Prostate gland (tissue), 2 donors: ENCODE measurements around the gene DUSP28.

Source experiments
- POLR2A ChIP-seq: fragments of 450-650 bp; IDR thresholded peaks from one replicate; pipeline ENCODE4 v1.6.1; 2016; ENCODE audit warnings: antibody characterized with exemption, mild to moderate bottlenecking
- POLR2AphosphoS5 ChIP-seq: sonication (generic); formaldehyde crosslinking; IDR thresholded peaks from one replicate; pipeline ENCODE4 v1.6.1; 2017; ENCODE audit warnings: antibody characterized with exemption
- TF ChIP-seq, protein P1 (sequence below), 4 experiments: fragments of 200-600 bp in 2 of 4; fragments of 450-650 bp in 2 of 4; sonication (generic) in 2 of 4; IDR thresholded peaks; 1 replicate in 3 of 4; 2 replicates in 1 of 4; pipeline ENCODE4 v1.5.1; 2016 to 2019; ENCODE audit warnings: antibody characterized with exemption in 4 of 4, mild to moderate bottlenecking in 2 of 4, moderate library complexity in 2 of 4

DNA sequence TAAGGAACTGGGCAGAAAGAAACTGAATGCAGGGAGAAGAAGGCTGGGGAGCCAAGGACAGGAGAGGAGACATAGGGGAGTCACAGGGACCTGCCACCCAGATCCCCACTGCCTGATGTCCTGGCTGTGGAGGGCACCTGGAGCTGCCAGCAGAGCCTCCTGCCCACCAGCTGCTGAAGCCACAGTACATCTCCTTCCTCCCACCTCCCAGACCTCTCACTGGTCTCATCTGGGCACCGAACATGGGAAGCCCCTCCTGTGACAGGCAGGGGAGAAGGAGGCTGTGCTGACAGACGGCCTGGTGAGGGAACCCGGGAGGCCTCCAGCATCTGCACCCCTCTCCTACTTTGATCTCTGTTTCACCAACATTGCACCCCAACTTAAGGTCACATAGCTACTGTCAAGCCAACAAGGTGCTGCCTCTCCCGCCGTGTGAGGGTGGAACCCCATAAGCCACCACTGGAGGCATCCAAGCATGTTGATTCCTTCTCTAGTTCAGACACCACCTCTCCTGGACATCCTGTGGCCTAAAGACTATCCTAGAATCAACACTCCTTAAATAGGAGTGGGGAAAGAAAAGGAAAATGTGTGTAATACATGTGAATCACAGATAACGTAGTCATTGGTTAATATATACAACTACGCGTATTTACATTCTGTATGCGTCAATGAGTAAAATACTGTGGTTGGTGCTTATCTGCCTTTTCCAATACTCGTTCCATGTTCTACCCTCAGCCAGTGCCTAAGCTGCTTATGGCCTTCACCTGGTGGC, 4.6 kb downstream of the DUSP28 start:
- TF ChIP-seq, protein P1, sequence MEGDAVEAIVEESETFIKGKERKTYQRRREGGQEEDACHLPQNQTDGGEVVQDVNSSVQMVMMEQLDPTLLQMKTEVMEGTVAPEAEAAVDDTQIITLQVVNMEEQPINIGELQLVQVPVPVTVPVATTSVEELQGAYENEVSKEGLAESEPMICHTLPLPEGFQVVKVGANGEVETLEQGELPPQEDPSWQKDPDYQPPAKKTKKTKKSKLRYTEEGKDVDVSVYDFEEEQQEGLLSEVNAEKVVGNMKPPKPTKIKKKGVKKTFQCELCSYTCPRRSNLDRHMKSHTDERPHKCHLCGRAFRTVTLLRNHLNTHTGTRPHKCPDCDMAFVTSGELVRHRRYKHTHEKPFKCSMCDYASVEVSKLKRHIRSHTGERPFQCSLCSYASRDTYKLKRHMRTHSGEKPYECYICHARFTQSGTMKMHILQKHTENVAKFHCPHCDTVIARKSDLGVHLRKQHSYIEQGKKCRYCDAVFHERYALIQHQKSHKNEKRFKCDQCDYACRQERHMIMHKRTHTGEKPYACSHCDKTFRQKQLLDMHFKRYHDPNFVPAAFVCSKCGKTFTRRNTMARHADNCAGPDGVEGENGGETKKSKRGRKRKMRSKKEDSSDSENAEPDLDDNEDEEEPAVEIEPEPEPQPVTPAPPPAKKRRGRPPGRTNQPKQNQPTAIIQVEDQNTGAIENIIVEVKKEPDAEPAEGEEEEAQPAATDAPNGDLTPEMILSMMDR (IDR thresholded peaks at IDR 0.05): no peak
- TF ChIP-seq POLR2A: no peak
- TF ChIP-seq POLR2AphosphoS5: no peak
